Measurements from ENCODE around the gene PRPF40A.
A peak's percentile ranks its signal among the peaks of the same experiment; 100 is the strongest.

PRPF40A gene

DNA sequence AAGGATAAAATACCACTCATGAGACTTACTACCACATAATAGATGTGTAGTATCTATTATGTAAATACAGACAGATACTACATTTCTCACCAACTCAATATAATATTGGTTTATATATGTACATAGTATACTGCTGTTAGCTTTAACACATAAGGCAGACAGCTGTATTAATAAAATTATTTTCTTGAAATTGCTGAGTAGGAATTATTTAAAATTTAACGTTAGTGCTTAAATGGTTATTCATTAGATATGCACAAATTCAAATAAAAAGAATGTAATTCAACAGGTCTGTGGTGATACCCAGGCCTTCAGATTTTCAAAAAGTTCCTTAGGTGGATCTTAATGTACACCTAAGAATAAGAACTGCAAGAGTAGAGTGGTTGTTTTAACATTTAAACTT, 59.0 kb downstream of the PRPF40A start:
- DNase-seq = no peak
- intact Hi-C loops (cut with DNase I) = no loop called here

DNA sequence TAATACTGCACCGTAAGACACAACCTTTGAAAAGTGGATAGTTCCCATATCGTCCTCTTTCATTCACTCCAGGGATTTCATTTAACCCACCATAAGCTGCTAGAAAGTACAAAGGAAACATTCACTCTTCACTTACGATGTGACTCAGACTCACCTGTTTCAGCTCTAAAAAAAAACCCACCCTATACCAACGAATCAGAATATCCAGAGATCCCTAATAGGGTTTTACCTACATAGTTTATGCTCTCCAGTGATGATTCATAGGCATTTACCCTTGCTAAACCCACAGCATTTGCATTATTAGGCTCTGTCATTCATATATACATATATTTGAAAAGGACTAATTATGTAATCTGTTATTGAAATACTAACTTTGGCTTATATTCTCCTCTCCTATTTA, 60.2 kb downstream of the PRPF40A start:
- intact Hi-C loops (cut with DNase I) = no loop called here
- DNase-seq = no peak

DNA sequence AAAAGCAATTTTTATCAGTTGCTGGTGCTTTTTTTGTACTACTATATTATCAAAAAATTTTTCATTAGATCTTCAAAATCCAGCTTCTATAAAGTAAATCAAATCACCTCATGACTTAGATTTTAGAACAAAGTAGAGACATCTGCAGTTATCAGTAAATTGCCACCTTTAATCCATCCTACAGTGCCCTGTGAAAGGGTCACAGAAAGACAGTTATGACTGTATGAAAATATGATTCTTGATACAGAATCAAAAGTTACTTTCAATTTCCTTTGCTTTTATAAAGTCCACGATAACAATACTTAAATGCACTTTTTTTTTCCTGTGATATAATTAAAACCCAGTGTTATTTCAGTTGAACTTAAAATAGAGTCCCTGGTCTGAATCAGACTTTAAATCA, 61.4 kb downstream of the PRPF40A start:
- intact Hi-C loops (cut with DNase I) = no loop called here
- no peak for DNase-seq

DNA sequence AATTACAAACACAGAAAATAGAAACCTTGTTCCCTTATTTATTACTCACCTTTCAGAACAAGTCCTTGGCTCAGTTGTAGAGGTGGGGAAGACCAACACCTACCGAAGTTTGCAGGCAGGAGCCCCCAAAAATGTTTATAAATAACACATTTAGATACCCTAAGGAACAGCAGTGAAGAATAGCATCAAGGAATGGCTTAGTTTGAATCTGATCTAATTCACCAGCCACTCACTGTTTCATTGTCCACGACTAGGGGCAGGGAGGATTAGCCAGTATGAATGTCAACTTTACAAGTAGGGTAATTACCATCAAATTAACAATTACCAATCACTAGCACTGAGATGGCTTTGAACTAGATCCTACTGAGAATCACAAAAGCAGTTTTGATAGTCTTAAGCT, 65.4 kb downstream of the PRPF40A start:
- intact Hi-C loops (cut with DNase I) = no loop called here
- no peak for DNase-seq

DNA sequence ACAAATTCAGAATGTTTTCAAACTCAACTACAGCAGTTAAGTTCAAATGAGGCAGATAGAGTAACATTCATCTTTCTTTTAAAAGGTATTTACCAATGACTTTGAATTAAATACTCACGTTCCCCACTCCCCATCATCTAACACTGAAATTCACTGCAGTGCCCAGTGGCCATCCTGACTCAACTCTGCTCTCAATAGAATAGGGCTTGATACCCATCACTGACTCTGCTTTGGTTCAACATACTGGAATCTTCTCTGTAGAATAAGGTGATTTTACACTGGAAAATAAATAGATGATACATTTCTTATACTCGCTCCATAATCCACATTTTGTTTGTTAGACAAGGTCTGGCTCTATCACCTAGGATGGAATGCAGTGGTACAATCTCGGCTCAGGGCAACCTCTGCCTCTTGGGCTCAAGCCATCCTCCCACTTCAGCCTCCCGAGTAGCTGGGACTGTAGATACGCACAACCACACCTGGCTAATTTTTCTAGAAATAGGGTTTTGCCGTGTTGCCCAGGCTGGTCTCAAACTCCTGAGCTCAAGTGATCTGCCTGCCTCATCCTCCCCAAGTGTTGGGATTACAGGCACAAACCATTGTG, 66.4 kb downstream of the PRPF40A start:
- intact Hi-C loops (cut with DNase I) = no loop called here
- no peak for DNase-seq

DNA sequence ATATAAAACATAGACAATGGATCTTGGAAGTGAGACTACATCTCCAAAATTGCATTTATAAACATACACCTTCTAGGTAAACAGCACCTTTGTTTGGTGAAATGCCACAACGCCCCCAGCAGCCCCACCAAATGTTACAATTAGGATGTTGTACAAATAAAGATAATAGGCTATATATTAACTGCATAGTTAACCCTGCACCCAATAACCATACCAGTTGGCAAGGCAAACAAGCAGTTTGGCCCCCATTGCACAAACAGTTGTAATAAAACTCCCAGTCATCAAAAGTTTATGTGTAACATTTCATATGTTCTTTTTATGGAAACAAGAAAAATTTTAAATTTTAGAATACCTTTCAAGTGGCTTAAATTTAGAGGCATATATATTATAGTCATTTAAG, 67.3 kb downstream of the PRPF40A start:
- no peak for DNase-seq
- intact Hi-C loops (cut with DNase I) = no loop called here

DNA sequence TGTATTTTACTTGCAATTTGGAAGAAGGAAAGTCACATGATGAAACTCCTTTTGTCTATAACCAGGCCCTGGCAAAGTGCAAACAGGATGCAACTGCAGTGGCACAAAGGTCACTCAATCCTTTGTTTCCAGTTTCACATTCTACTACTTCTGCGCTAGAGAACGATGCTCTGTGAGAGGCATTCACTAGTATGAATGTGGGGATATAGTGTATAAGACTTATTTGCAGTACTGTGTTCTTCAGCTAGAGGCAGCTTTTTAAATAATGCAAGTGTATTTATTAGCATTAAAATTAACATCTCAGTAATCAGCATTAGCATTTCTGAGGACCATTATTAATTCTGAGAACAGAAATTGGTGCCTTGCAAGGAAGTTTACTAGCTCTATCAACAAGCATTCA, 68.9 kb downstream of the PRPF40A start:
- intact Hi-C loops (cut with DNase I) = no loop called here
- no peak for DNase-seq

DNA sequence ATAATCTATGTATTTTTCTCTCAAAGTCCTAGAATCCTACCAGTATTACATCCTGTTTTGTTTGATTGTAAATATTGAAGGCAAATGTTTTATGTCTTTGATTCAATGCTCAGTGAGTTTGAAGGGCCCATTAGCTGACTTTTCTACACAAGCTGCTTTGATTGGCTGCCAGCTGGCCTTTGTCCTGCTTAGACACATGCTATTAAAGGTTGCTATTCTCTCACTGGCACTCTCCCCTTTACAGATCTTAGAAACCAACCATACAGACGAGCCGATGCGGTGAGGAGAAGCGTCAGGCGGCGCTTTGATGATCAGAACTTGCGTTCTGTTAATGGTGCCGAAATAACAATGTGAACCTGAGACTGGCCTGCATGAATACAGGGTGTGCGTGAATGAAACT, 69.7 kb downstream of the PRPF40A start:
- DNase-seq = peak in 8 of 10 donors; percentile 33 to 86 (median 46)
- intact Hi-C loops (cut with DNase I) = no loop called here

DNA sequence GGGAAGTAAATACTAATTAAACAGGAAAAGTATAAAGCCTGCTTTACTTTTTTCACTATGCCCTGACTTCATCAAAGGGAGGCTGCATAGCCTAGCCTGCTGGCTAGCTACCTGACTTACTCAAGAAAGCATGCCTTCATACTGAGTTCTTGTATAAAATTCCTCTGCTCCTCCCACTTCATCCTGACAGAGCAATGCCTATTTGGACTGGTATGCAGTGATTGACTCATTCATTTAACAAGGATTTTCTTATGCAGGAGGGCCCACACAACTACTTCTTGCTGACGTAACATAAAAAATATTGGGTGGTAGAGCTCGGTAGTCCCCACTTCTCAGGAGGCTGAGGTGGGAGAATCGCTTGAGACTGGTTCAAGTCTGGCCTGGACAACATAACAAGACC, 70.5 kb downstream of the PRPF40A start:
- no peak for DNase-seq
- intact Hi-C loops (cut with DNase I) = no loop called here

DNA sequence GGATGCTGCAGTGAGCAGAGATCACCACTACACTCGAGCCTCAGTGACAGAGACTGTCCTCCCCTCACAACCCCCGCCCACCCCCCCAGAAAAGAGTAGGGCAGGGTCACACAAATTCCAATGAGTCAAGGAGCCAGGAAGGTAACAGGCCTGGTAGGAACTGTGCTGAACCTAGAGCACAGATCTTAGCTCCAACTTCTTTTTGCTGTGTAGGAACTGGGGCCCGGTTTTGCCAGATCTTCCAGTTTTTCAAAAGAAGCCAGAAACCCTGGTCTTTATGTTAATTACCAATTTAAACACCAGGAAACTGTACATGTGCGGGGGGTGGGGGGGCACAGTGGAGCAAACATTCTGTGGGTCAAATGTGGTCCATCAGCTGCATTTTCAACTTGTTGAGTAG, 71.0 kb downstream of the PRPF40A start:
- intact Hi-C loops (cut with DNase I) = no loop called here
- DNase-seq = no peak

DNA sequence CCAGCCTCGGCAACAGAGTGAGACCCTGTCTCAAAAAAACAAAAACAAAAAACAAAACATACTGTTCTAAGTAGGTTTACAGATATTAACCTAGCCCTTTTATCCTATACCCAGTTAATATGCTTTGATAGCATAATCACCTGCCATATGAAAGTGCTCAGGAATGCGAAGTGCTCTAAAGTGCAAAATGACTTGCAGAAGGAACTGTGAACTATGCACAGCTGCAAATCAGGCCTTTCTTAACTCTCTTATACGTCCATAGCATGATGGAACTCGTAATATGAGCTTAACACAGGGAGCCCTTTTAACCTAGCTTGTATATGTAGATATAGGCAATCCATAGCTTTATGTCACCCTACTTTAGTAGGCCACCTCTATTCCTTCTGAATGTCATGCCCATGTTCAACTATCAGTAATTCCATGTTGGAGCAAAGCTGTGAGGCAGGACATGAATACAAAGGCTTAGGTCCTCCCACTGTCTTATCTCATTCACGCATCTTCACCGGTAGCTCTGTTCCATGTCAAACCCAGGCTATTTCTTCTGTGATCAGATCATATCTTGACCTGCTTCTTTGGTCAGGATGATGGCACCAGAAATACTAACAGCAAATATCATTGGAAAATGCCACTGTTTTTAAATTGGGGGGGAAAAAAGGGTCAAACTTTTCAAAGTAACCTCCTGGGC, 72.9 kb downstream of the PRPF40A start:
- DNase-seq = no peak
- intact Hi-C loops (cut with DNase I) = no loop called here

DNA sequence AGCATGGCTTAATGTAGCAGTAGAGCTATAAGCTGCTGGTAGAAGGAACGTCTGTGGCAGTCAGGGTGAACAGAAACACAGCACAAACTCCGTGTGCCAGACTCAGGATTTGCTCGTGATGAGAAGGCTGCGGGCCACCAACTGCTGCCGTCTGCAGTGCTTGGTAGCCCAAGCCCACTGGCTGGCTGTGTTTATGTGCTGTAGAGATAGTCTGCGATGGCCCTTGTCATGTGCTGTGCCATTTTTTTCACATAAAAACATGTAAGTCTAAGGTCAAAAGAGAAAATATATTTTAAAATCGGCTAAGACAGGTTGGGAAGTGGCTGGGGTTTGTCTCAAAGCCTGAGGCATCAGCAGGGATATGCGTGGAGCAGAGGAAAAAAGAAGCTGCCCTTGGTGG, 78.7 kb downstream of the PRPF40A start:
- intact Hi-C loops (cut with DNase I) = loop anchor here (5.0 to 10.0 kb wide), 2 partner anchors 51 to 604 kb away; no protein-coding TSS in a partner anchor
- no peak for DNase-seq

DNA sequence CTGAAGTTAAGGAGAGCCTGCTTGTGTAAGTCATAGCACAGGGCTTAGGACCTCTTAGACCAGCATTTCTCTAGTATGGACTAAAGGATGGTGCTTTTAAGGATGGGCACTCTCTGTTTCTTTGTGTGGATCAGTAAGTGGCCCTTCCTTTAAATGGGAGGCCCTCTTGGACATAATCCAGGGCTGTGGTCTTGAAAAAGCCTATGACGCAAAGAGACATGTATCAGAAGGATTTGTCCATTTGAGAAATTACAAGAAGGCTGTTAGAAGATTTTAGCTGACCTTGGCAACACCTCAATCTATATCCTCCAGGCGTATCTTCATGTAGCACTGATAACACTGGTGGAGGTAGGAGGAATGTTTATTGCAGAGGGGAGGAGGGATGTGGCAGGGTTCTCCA, 79.2 kb downstream of the PRPF40A start:
- intact Hi-C loops (cut with DNase I) = loop anchor here (5.0 to 10.0 kb wide), 2 partner anchors 51 to 603 kb away; no protein-coding TSS in a partner anchor

DNA sequence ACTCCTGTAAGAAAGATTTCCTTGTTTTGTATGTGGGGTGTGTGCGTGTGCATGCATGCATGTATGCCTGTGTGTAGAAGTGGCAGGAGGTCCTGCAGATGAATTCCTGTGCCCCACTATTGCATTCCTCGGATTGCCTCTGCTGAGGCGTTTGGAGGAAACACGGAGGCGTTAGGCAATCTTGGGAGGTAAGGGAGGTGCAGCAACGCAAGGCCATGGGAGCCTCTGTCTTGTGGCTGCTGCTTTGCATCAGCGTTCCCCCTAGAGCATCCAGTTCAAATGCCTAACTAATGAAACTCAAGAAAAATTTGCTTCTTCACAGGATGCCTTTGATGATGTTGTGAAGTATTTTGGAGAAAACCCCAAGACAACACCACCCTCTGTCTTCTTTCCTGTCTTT, 80.0 kb downstream of the PRPF40A start:
- DNase-seq = no peak
- intact Hi-C loops (cut with DNase I) = loop anchor here (5.0 to 10.0 kb wide), 2 partner anchors 50 to 602 kb away; no protein-coding TSS in a partner anchor

More for the DNA sequence above, 79.2 kb downstream of the PRPF40A start:
- no peak for DNase-seq

DNA sequence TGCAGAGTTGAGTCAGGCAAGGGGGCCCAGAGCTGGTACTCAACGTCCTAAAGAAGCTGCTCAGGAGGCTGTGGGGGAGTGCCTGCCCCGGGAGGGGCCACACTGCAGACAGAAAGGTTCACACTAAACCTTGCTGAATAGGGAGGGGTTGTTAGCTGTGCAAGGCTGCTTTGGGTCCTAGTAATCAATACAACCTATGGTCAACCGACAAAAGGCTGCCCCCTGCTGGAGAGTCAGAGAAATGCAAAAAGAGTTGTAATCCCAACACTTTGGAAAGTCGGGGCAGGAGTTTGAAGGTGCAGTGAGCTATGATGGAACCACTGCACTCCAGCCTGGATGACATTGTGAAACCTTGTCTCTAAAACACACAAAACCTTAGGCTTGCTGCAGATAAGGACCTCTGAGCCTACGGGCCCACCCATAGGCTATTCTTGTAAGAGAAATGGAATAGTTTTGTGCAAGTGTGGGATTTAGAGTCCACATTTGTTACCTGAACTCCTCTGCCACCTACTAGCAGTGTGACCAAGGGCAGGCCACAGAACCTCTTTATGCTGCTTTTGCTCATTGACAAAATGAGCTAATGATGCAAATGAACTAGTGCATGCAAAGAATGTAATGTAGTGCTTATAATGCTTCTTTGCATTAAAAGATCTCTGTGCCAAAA, 81.5 kb downstream of the PRPF40A start:
- intact Hi-C loops (cut with DNase I) = loop anchor here (2.0 to 10.0 kb wide), 3 partner anchors 48 to 601 kb away; no protein-coding TSS in a partner anchor
- peak in 7 of 10 donors; percentile 31 to 83 (median 70) for DNase-seq

DNA sequence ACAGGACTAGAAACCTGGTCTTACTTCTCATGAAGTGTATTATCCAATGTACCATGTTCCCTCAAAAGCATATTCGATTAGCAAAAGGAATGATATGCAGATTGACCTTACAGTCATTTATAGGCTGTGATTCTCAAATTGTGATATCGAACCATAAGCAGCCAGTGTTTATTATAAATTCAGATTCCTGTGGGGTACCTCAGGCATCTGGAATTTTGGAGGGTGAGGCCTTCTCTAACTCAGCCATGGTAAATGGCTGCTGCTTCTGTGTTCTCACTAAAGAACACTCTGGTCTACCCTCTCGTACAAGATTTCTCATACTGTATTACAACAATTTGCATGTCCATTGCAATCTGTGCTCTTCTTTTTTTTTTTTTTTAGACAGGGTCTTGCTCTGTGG, 84.5 kb downstream of the PRPF40A start:
- no peak for DNase-seq
- intact Hi-C loops (cut with DNase I) = loop anchor here (10.0 kb wide), 1 partner anchor 598 kb away; no protein-coding TSS in a partner anchor

DNA sequence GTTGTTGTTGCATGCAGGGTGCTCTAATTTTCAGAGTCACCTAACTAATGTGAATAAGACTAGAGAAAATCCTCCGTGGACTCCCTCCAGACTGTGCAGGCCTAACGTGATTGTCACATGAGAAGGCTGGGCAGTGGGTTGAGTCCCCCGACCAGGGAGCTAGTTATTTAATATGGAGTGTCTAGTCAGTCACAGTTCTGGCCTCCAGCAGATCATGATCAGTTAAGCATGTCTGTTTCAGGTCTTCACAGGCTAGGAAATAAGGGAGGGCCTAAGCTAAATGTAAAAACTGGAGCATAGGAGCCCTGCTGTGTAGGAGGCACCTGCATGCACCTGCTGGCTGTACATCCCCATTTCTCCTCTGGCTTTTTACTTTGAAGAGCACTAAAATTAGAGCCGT, 86.8 kb downstream of the PRPF40A start:
- no peak for DNase-seq
- intact Hi-C loops (cut with DNase I) = loop anchor here (10.0 kb wide), 1 partner anchor 596 kb away; no protein-coding TSS in a partner anchor

DNA sequence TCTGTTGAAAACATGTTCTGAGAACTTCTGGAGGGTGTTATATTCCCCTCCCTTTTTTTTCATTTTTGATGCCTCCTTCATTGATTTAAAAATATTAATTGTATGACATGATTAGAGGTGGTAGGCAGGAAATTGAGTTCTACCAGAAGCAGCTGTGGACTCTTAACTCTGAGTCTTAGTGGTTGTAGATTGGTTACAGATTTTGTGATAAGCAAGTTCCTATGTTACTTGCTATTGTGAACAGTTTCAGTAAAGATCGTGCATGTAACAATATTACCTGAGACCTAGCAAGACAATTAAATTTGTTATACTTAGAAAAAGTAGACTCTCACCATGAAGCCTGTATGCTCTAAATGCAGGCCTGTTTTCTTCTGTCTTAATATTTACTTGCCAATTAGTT, 88.1 kb downstream of the PRPF40A start:
- no peak for DNase-seq
- intact Hi-C loops (cut with DNase I) = loop anchor here (5.0 kb wide), 2 partner anchors 292 to 452 kb away; partner anchors contain the start of genes FMNL2 and STAM2

DNA sequence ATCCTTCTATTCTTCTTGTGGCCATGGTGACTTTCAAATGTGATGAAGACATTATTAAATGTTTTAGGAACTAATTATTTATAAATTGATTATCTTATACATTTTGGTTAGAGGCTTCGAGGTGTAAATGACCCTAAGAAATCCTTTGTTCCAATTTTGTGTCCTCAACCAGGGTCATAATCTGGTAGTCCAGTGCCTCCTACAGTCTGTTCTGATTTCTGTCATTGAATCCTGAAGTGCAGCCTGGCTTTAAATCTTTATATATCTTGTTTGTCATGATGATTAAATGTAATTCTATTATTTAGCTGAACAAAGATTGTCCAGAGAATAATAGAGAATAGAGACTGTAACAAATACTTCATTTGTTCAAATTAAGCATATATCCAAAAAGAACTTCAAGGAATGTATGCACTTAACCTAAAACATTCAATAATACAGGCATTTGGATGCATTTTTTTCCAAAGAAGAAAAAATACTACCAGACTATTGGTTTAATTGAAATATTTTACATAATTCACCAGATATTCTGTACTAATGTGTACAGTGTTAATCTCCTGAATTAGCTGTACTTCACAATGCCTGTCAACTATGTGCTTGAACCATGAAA, 89.8 kb downstream of the PRPF40A start:
- no peak for DNase-seq
- intact Hi-C loops (cut with DNase I) = loop anchor here (2.0 to 5.0 kb wide), 3 partner anchors 290 to 450 kb away; partner anchors contain the start of genes FMNL2 and STAM2

DNA sequence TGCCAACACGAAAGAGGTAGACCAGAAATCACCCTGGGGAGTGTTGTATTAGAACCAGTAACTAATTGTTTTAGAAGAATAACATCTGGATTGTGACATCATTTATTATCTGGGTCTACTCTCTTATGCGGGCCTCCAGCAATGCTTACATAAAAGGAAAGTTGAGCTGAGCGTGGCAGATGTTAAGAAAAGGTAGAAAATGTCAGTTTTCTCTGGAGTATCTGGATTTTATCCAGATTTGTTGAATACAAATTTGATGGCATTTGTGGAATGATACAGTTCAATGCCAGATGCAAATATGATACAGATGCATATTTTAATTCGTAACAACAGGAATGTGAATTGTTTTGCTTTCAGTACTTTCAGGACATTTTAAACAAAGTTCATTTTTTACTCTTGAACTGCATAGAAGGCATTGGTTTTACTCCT, 90.3 kb downstream of the PRPF40A start:
- intact Hi-C loops (cut with DNase I) = loop anchor here (2.0 to 5.0 kb wide), 3 partner anchors 290 to 450 kb away; partner anchors contain the start of genes FMNL2 and STAM2
- no peak for DNase-seq

DNA sequence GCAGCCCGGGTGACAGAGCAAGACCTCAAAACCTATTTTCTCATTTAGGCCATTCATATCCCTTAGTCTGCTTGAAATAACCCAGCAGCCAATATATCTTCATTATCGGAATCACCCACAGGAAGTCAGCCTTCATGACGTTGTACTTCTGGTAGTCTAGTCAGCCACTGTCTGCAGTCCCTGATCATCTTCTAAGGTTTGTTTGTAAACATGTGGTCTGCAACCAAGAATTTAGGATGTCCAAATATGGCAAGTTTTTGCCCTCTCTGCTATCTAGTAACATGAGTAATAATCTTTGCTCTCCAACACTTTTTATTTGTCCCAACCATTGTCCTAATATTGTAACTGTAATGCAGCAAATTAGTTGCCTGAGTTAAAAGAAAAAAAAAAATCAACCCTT, 92.5 kb downstream of the PRPF40A start:
- intact Hi-C loops (cut with DNase I) = loop anchor here (5.0 kb wide), 2 partner anchors 288 to 448 kb away; partner anchors contain the start of genes FMNL2 and STAM2

More for the DNA sequence above, 92.5 kb downstream of the PRPF40A start:
- DNase-seq = no peak

Data from posterior cingulate gyrus (tissue), 11 donors.